DND-41 (cell line): ENCODE data around the gene DLST.

ENCODE experiments used
- ATAC-seq: fragments of 200-7000 bp; cut with Tn5 transposase; 3 replicates; pipeline ENCODE4 v1.9.1; 2021; ENCODE audit warnings: low read depth; ENCODE audit not compliant: insufficient read depth
- DNase-seq: peaks from one replicate; pipeline ENCODE4 v3.0.0-alpha.2; 2020
- H2AFZ ChIP-seq: 2 replicates; pipeline ENCODE4 v1.6.0; 2012; ENCODE audit warnings: low read depth, low read length
- H3K27ac ChIP-seq: 2 replicates; pipeline ENCODE4 v1.5.1; 2012; ENCODE audit warnings: low read length, inconsistent platforms
- H3K27me3 ChIP-seq: fragments of 200-600 bp; sonication (generic); 2 replicates; pipeline ENCODE4 v1.6.0; 2012; ENCODE audit warnings: low read length, mild to moderate bottlenecking, inconsistent platforms; ENCODE audit not compliant: insufficient read depth, poor library complexity
- H3K36me3 ChIP-seq: 2 replicates; pipeline ENCODE4 v1.5.1; 2012; ENCODE audit warnings: low read length, inconsistent platforms; ENCODE audit not compliant: insufficient read depth
- H3K4me1 ChIP-seq: 2 replicates; pipeline ENCODE4 v1.5.1; 2012; ENCODE audit warnings: mild to moderate bottlenecking, low read length; ENCODE audit not compliant: insufficient read depth
- H3K4me2 ChIP-seq: 2 replicates; pipeline ENCODE4 v1.6.0; 2012; ENCODE audit warnings: mild to moderate bottlenecking, moderate library complexity, low read length, inconsistent platforms; ENCODE audit not compliant: insufficient read depth
- H3K4me3 ChIP-seq, 2 experiments: fragments of 200-600 bp in 1 of 2; shearing (Covaris generic) in 1 of 2; 2 replicates each; pipeline ENCODE4 v1.5.1; 2012 to 2016; ENCODE audit warnings: inconsistent platforms in 2 of 2, low read length in 2 of 2, mild to moderate bottlenecking in 2 of 2, low read depth in 1 of 2, moderate library complexity in 1 of 2
- H3K79me2 ChIP-seq: 2 replicates; pipeline ENCODE4 v1.6.0; 2012; ENCODE audit warnings: low read length, inconsistent platforms; ENCODE audit not compliant: insufficient read depth
- H3K9ac ChIP-seq: 2 replicates; pipeline ENCODE4 v1.6.0; 2012; ENCODE audit warnings: low read depth, mild to moderate bottlenecking, inconsistent platforms, low read length, moderate library complexity
- H3K9me3 ChIP-seq: 2 replicates; pipeline ENCODE4 v1.5.1; 2012; ENCODE audit warnings: low read length, moderate library complexity, mild to moderate bottlenecking, inconsistent platforms; ENCODE audit not compliant: insufficient read depth, severe bottlenecking
- H4K20me1 ChIP-seq: 2 replicates; pipeline ENCODE4 v1.6.0; 2012; ENCODE audit warnings: low read length; ENCODE audit not compliant: insufficient read depth
- EZH2 ChIP-seq: IDR thresholded peaks from 3 replicates; pipeline ENCODE4 v1.6.1; 2012; ENCODE audit warnings: borderline replicate concordance, low read depth, mild to moderate bottlenecking, moderate library complexity, low read length, inconsistent platforms; ENCODE audit not compliant: severe bottlenecking
- TF ChIP-seq, protein P1 (sequence below): IDR thresholded peaks from 2 replicates; pipeline ENCODE4 v1.5.1; 2012; ENCODE audit warnings: borderline replicate concordance, low read length, moderate library complexity, mild to moderate bottlenecking; ENCODE audit not compliant: poor library complexity, severe bottlenecking; ENCODE audit errors: extremely low read depth

Gene DLST

DNA sequence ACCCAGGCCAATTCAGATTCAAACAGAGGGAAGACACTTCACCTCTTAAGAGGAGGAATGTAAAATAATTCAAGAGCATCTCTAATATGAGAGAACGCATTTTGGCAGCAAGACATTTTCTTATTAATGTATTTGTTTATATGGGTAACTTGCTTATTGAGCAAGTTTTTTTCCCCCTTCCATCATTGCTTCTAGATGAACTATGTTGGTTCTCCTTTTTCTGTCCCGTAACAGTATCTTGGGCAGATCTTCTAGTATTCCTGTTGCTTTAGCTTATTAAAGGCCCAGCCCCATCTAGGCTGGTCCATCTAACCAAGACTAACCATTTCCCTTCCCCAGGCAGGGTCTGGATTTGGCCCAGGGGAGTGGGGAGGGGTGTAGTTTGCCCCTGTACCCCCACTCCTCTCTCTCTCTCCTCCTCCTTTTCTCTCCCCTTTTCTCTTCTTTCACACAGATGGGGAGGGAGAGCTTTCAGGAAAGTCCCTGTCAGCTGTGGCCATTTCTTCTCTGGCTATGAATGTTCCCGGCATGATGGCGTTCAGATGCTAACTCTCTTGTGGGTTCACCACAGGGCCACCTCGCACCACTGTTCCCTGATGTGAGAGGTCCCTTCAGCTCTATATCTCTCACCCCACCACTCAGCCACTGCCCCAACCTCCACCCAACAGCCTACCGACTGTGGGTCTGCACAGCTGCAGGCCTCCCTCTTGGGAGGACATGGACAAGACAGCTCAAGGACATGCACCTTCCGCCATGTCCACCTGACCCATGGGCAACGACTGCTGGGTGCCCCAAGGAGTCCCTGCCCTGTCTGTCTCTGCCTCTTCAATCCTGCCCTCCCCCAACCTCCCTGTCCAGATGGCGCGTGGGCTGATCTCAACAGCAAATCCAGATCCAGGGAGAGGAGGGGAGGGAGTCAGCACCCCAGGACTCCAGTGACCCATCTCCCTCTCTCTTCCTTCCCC is 57.1 kb downstream of the DLST start:
- ATAC-seq (no peak), DNase-seq (no peak)
- H3K4me2 ChIP-seq: no peak overlapping the region
- H3K36me3 ChIP-seq: no peaks in the 10 kb centered on the region
- no peaks in the 10 kb centered on the region for H3K4me1 ChIP-seq
- no peak overlapping the region for H3K27ac ChIP-seq
- H2AFZ ChIP-seq: no peak overlapping the region
- H3K4me3 ChIP-seq: no peak overlapping the region
- TF ChIP-seq, protein P1, sequence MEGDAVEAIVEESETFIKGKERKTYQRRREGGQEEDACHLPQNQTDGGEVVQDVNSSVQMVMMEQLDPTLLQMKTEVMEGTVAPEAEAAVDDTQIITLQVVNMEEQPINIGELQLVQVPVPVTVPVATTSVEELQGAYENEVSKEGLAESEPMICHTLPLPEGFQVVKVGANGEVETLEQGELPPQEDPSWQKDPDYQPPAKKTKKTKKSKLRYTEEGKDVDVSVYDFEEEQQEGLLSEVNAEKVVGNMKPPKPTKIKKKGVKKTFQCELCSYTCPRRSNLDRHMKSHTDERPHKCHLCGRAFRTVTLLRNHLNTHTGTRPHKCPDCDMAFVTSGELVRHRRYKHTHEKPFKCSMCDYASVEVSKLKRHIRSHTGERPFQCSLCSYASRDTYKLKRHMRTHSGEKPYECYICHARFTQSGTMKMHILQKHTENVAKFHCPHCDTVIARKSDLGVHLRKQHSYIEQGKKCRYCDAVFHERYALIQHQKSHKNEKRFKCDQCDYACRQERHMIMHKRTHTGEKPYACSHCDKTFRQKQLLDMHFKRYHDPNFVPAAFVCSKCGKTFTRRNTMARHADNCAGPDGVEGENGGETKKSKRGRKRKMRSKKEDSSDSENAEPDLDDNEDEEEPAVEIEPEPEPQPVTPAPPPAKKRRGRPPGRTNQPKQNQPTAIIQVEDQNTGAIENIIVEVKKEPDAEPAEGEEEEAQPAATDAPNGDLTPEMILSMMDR: no peak
- no peak for TF ChIP-seq EZH2
- H3K79me2 ChIP-seq: no peaks in the 10 kb centered on the region
- no peak overlapping the region for H3K9ac ChIP-seq
- H3K9me3 ChIP-seq: no peaks in the 10 kb centered on the region
- no peaks in the 10 kb centered on the region for H4K20me1 ChIP-seq
- H3K27me3 ChIP-seq: no peaks in the 10 kb centered on the region

DNA sequence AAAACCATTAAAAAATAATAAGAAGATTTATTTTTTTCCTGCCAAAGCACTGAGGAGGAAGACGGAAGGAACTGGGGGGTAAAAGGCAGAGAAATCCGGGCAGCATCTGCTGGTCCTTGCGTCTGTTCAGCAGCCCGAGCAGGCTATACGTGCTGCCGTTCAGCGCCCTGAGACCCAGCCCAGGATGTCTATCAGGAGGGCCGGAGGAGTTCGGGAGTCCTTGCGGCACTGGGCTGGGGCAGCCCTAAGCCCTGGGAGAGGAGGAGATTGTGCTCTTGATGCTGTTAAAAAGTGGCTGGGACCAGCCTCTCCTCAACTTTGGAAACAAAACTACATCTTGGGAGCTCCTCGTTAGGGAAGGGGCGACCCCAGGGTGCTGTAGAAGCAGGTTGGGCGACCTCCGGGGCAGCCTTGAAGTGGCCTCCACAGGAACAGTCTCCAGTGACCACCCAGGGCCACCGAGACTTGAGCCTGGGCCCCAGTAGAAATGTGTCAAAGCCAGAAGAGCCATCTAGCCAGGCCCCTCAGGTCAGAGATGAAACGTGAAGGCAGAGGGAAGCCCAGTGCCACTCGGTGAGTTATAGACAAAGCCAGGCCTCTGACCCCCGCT is 59.3 kb downstream of the DLST start:
- Histone ChIP-seq H3K27me3 (no peaks in the 10 kb centered on the region), H3K9ac (no peak overlapping the region), H2AFZ (no peak overlapping the region), H3K9me3 (no peaks in the 10 kb centered on the region), H3K4me3 (no peak overlapping the region), H3K36me3 (no peaks in the 10 kb centered on the region), H3K27ac (no peak overlapping the region), H3K4me2 (no peak overlapping the region), H3K79me2 (no peaks in the 10 kb centered on the region), H4K20me1 (no peaks in the 10 kb centered on the region), H3K4me1 (no peaks in the 10 kb centered on the region)
- no peak for TF ChIP-seq EZH2
- TF ChIP-seq, protein P1: no peak
- ATAC-seq: no peak
- no peak for DNase-seq

DNA sequence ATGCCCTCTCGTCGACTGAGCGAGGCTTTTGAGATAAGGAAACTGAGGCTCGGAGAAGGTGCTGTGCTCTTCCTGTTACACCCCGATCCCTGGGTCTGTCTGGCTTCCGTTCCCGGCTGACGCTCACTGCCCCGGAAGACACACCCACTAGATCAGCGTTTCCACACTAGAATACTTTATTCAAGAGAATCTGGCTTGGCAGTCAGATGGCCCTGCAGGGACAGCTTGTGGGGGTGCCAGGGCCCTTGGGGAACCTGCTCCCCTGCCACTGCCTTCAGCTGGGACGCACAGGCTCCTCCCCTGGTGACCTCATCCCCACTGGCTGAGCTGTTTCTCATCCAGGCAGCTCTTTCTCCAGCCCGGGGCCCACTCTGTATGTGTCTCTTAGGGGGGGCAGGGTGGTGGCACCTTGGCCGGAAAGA is 60.0 kb downstream of the DLST start:
- no peak overlapping the region for H2AFZ ChIP-seq
- ATAC-seq (no peak), DNase-seq (no peak)
- H3K36me3 ChIP-seq: no peaks in the 10 kb centered on the region
- no peaks in the 10 kb centered on the region for H3K4me1 ChIP-seq
- no peaks in the 10 kb centered on the region for H3K27me3 ChIP-seq
- no peaks in the 10 kb centered on the region for H3K79me2 ChIP-seq
- no peak overlapping the region for H3K4me2 ChIP-seq
- no peak overlapping the region for H3K9ac ChIP-seq
- no peak overlapping the region for H3K27ac ChIP-seq
- no peak for TF ChIP-seq EZH2
- TF ChIP-seq, protein P1: no peak
- no peaks in the 10 kb centered on the region for H3K9me3 ChIP-seq
- no peak overlapping the region for H3K4me3 ChIP-seq
- H4K20me1 ChIP-seq: no peaks in the 10 kb centered on the region
